T-helper 1 cell treated with Interleukin-12 subunit alpha and Interleukin-12 subunit beta and Interleukin-4 antibody, amounts not matched to agents 30 μg/mL and 1 μg/mL, for 36 hours (primary cell): ENCODE measurements around the gene IL17REL.

Experiments used
- H3K27ac Mint-ChIP-seq: one replicate; pipeline ENCODE4 v1.8.0; 2021; ENCODE audit warnings: mild to moderate bottlenecking, mixed read lengths
- H3K27me3 Mint-ChIP-seq: one replicate; pipeline ENCODE4 v1.8.0; 2021; ENCODE audit warnings: low read depth, mixed read lengths
- H3K36me3 Mint-ChIP-seq: one replicate; pipeline ENCODE4 v1.8.0; 2021; ENCODE audit warnings: low read depth, mixed read lengths
- H3K4me1 Mint-ChIP-seq: one replicate; pipeline ENCODE4 v1.8.0; 2021; ENCODE audit warnings: low read depth, mixed read lengths
- H3K4me3 Mint-ChIP-seq: one replicate; pipeline ENCODE4 v1.8.0; 2021; ENCODE audit warnings: mild to moderate bottlenecking, moderate library complexity, mixed read lengths
- H3K9me3 Mint-ChIP-seq: one replicate; pipeline ENCODE4 v1.8.0; 2021; ENCODE audit warnings: mixed read lengths

Gene IL17REL

GRCh38 chr22:50008151-50009040 is 4.2 kb downstream of the IL17REL start:
- no peaks in the 10 kb centered on the region for H3K9me3 Mint-ChIP-seq
- peaks cover 23% of the 10 kb centered on the region for H3K27me3 Mint-ChIP-seq
- H3K4me3 Mint-ChIP-seq, result no peak overlapping the region
- H3K4me1 Mint-ChIP-seq, result peaks cover 12% of the 10 kb centered on the region
- no peak overlapping the region for H3K27ac Mint-ChIP-seq
- H3K36me3 Mint-ChIP-seq, result no peaks in the 10 kb centered on the region

- peaks cover 12% of the 10 kb centered on the region for H3K4me1 Mint-ChIP-seq
- H3K36me3 Mint-ChIP-seq, result no peaks in the 10 kb centered on the region
These were observed 5.5 kb downstream of the IL17REL start for GRCh38 chr22:50007057-50007511.

GRCh38 chr22:50004918-50005317 is 7.6 kb downstream of the IL17REL start:
- Mint-ChIP-seq H3K4me1 (peaks cover 3% of the 10 kb centered on the region), H3K27ac (no peak overlapping the region), H3K4me3 (no peak overlapping the region), H3K36me3 (no peaks in the 10 kb centered on the region), H3K27me3 (peaks cover 8% of the 10 kb centered on the region), H3K9me3 (no peaks in the 10 kb centered on the region)

More at GRCh38 chr22:50007057-50007511, 5.5 kb downstream of the IL17REL start:
- Mint-ChIP-seq H3K9me3 (no peaks in the 10 kb centered on the region), H3K27me3 (peaks cover 20% of the 10 kb centered on the region), H3K4me3 (no peak overlapping the region), H3K27ac (no peak overlapping the region)

GRCh38 chr22:50002791-50003190 is 9.8 kb downstream of the IL17REL start:
- H3K4me3 Mint-ChIP-seq, result no peak overlapping the region
- peaks cover 3% of the 10 kb centered on the region for H3K4me1 Mint-ChIP-seq
- peaks cover 8% of the 10 kb centered on the region for H3K27me3 Mint-ChIP-seq
- no peaks in the 10 kb centered on the region for H3K36me3 Mint-ChIP-seq
- no peaks in the 10 kb centered on the region for H3K9me3 Mint-ChIP-seq
- H3K27ac Mint-ChIP-seq, result no peak overlapping the region

GRCh38 chr22:50001388-50002231 is 11.0 kb downstream of the IL17REL start:
- H3K9me3 Mint-ChIP-seq, result no peaks in the 10 kb centered on the region
- H3K4me3 Mint-ChIP-seq, result no peak overlapping the region
- H3K27ac Mint-ChIP-seq, result no peak overlapping the region
- peaks cover 8% of the 10 kb centered on the region for H3K27me3 Mint-ChIP-seq
- H3K36me3 Mint-ChIP-seq, result no peaks in the 10 kb centered on the region
- peaks cover 3% of the 10 kb centered on the region for H3K4me1 Mint-ChIP-seq

- Mint-ChIP-seq H3K27me3 (peaks cover 8% of the 10 kb centered on the region), H3K36me3 (no peaks in the 10 kb centered on the region), H3K4me3 (no peak overlapping the region), H3K4me1 (peaks cover 3% of the 10 kb centered on the region), H3K9me3 (no peaks in the 10 kb centered on the region), H3K27ac (no peak overlapping the region)
These were observed 11.8 kb downstream of the IL17REL start for GRCh38 chr22:50000587-50001387.

GRCh38 chr22:49999946-50000586 is 12.5 kb downstream of the IL17REL start:
- Mint-ChIP-seq H3K27me3 (peaks cover 6% of the 10 kb centered on the region), H3K36me3 (no peaks in the 10 kb centered on the region), H3K4me1 (peaks cover 1% of the 10 kb centered on the region), H3K9me3 (no peaks in the 10 kb centered on the region), H3K27ac (no peak overlapping the region), H3K4me3 (no peak overlapping the region)

GRCh38 chr22:49999063-49999945 is 13.3 kb downstream of the IL17REL start:
- H3K4me3 Mint-ChIP-seq, result no peak overlapping the region
- H3K27ac Mint-ChIP-seq, result no peak overlapping the region
- peaks cover 3% of the 10 kb centered on the region for H3K27me3 Mint-ChIP-seq
- H3K4me1 Mint-ChIP-seq, result no peaks in the 10 kb centered on the region
- H3K36me3 Mint-ChIP-seq, result no peaks in the 10 kb centered on the region
- no peaks in the 10 kb centered on the region for H3K9me3 Mint-ChIP-seq

- no peaks in the 10 kb centered on the region for H3K9me3 Mint-ChIP-seq
- H3K4me1 Mint-ChIP-seq, result no peaks in the 10 kb centered on the region
- no peak overlapping the region for H3K27ac Mint-ChIP-seq
- H3K4me3 Mint-ChIP-seq, result no peak overlapping the region
- H3K36me3 Mint-ChIP-seq, result no peaks in the 10 kb centered on the region
- peaks cover 2% of the 10 kb centered on the region for H3K27me3 Mint-ChIP-seq
These were observed 13.9 kb downstream of the IL17REL start for GRCh38 chr22:49998718-49999062.

GRCh38 chr22:49997932-49998717 is 14.4 kb downstream of the IL17REL start:
- no peaks in the 10 kb centered on the region for H3K27me3 Mint-ChIP-seq
- H3K27ac Mint-ChIP-seq, result no peak overlapping the region
- no peaks in the 10 kb centered on the region for H3K36me3 Mint-ChIP-seq
- H3K9me3 Mint-ChIP-seq, result no peaks in the 10 kb centered on the region
- H3K4me1 Mint-ChIP-seq, result peaks cover 3% of the 10 kb centered on the region
- H3K4me3 Mint-ChIP-seq, result no peak overlapping the region

GRCh38 chr22:49997251-49997599 is 15.3 kb downstream of the IL17REL start:
- Mint-ChIP-seq H3K4me1 (peaks cover 3% of the 10 kb centered on the region), H3K36me3 (no peaks in the 10 kb centered on the region), H3K4me3 (no peak overlapping the region), H3K9me3 (no peaks in the 10 kb centered on the region), H3K27ac (no peak overlapping the region), H3K27me3 (no peaks in the 10 kb centered on the region)

GRCh38 chr22:49996518-49997250 is 15.9 kb downstream of the IL17REL start:
- H3K9me3 Mint-ChIP-seq, result no peaks in the 10 kb centered on the region
- H3K4me3 Mint-ChIP-seq, result no peak overlapping the region
- no peaks in the 10 kb centered on the region for H3K27me3 Mint-ChIP-seq
- peaks cover 3% of the 10 kb centered on the region for H3K4me1 Mint-ChIP-seq
- no peaks in the 10 kb centered on the region for H3K36me3 Mint-ChIP-seq
- no peak overlapping the region for H3K27ac Mint-ChIP-seq
